SK-N-SH (cell line): Measurements from ENCODE around the gene CST9. TPM values are rescaled to one million over a fixed set of nuclear protein-coding genes. Genes with fewer than 3 reads are reported as not detected.
A peak's percentile ranks its signal among the peaks of the same experiment; 100 is the strongest.
"Not testable (repeated sequence)": the region's sequence is repeated elsewhere in the genome, so short reads cannot be mapped to it uniquely, and the experiment has no call there.

ENCODE experiments used
- CTCF ChIA-PET: fragments of 300-600, 350-600 bp; formaldehyde crosslinking; extraction: SDS; loops from one replicate; lab custom pipeline; 2021; lab: Yijun Ruan, JAX
- POLR2A ChIA-PET: fragments of 350-600 bp; sonication (Branson Sonifier 250); formaldehyde crosslinking; extraction: SDS; loops from one replicate; lab custom pipeline; 2020; ENCODE audit warnings: antibody characterized with exemption, inconsistent platforms; lab: Yijun Ruan, JAX
- DNase-seq: peaks from one replicate; pipeline ENCODE4 v3.0.0; 2012
- H2AFZ ChIP-seq: fragments of 200-600 bp; sonication (generic); 2 replicates; pipeline ENCODE4 v1.8.1; 2016; ENCODE audit warnings: antibody characterized with exemption, mild to moderate bottlenecking, low read depth
- H3F3A ChIP-seq: fragments of 200-600 bp; sonication (generic); replicated peaks from 2 replicates; pipeline ENCODE3; 2016; ENCODE audit warnings: antibody characterized with exemption, mild to moderate bottlenecking; ENCODE audit not compliant: insufficient read depth
- H3K27ac ChIP-seq, 2 experiments: fragments of 200-500 bp in 1 of 2; fragments of 200-600 bp in 1 of 2; sonication (Bioruptor generic) in 1 of 2; sonication (generic), shearing (Covaris generic) in 1 of 2; 2 replicates each; pipeline versions ENCODE4 v1.5.1 to v1.6.1; 2014 to 2016; ENCODE audit warnings: low read depth in 2 of 2, inconsistent platforms in 1 of 2, low read length in 1 of 2, mild to moderate bottlenecking in 1 of 2, mixed read lengths in 1 of 2
- H3K27me3 ChIP-seq: fragments of 200-600 bp; sonication (generic), shearing (Covaris generic); 2 replicates; pipeline ENCODE4 v1.6.1; 2016; ENCODE audit warnings: mixed run types; ENCODE audit not compliant: insufficient read depth
- H3K36me3 ChIP-seq, 2 experiments: fragments of 200-500 bp in 1 of 2; fragments of 200-600 bp in 1 of 2; sonication (Bioruptor generic) in 1 of 2; sonication (generic) in 1 of 2; replicated peaks in 1 of 2; 2 replicates each; pipeline versions ENCODE3 to v1.5.1; 2014 to 2016; ENCODE audit warnings: low read length in 1 of 2, mild to moderate bottlenecking in 1 of 2; ENCODE audit not compliant: insufficient read depth in 2 of 2, control insufficient read depth in 1 of 2
- H3K4me1 ChIP-seq, 2 experiments: fragments of 200-500 bp in 1 of 2; fragments of 200-600 bp in 1 of 2; sonication (Bioruptor generic) in 1 of 2; sonication (generic), shearing (Covaris generic) in 1 of 2; 2 replicates each; pipeline versions ENCODE4 v1.5.1 to v1.6.1; 2014 to 2016; ENCODE audit warnings: low read depth in 1 of 2, low read length in 1 of 2, mixed run types in 1 of 2; ENCODE audit not compliant: insufficient read depth in 2 of 2, control insufficient read depth in 1 of 2
- H3K4me2 ChIP-seq: fragments of 200-600 bp; sonication (generic), shearing (Covaris generic); 2 replicates; pipeline ENCODE4 v1.6.1; 2017; ENCODE audit warnings: mixed run types
- H3K4me3 ChIP-seq, 2 experiments: fragments of 200-500 bp in 1 of 2; fragments of 200-600 bp in 1 of 2; sonication (Bioruptor generic) in 1 of 2; sonication (generic), shearing (Covaris generic) in 1 of 2; 2 replicates each; pipeline versions ENCODE4 v1.5.1 to v1.8.1; 2014 to 2016; ENCODE audit warnings: low read depth in 2 of 2, inconsistent platforms in 1 of 2, low read length in 1 of 2, mild to moderate bottlenecking in 1 of 2, mixed read lengths in 1 of 2, moderate library complexity in 1 of 2
- H3K79me2 ChIP-seq: fragments of 200-600 bp; sonication (generic); 2 replicates; pipeline ENCODE4 v1.8.1; 2017; ENCODE audit warnings: mild to moderate bottlenecking; ENCODE audit not compliant: insufficient read depth
- H3K9ac ChIP-seq: fragments of 200-600 bp; sonication (generic); 2 replicates; pipeline ENCODE4 v1.6.1; 2017; ENCODE audit warnings: mixed run types
- H3K9me2 ChIP-seq: fragments of 200-600 bp; sonication (generic); 2 replicates; pipeline ENCODE4 v1.6.1; 2017; ENCODE audit warnings: mixed run types
- H3K9me3 ChIP-seq: fragments of 200-600 bp; sonication (generic); 2 replicates; pipeline ENCODE4 v1.6.1; 2017; ENCODE audit warnings: mixed run types, mild to moderate bottlenecking, moderate library complexity
- H4K20me1 ChIP-seq: fragments of 200-600 bp; sonication (generic); 2 replicates; pipeline ENCODE4 v1.6.1; 2017; ENCODE audit warnings: mild to moderate bottlenecking, mixed run types; ENCODE audit not compliant: insufficient read depth
- CHD2 ChIP-seq: fragments of 150-350 bp; IDR thresholded peaks from 2 replicates; pipeline ENCODE4 v1.6.1; 2018; ENCODE audit warnings: low read length; ENCODE audit not compliant: partially characterized antibody
- ELF1 ChIP-seq: IDR thresholded peaks from 2 replicates; pipeline ENCODE4 v1.4.0; 2012
- FOSL2 ChIP-seq: IDR thresholded peaks from 2 replicates; pipeline ENCODE4 v1.4.0; 2012; ENCODE audit warnings: low read depth, mild to moderate bottlenecking, moderate library complexity, borderline replicate concordance
- FOXJ3 ChIP-seq: sonication (generic); formaldehyde crosslinking; IDR thresholded peaks from 2 replicates; pipeline ENCODE4 v1.5.1; 2020; ENCODE audit warnings: mild to moderate bottlenecking, missing genetic modification reagents
- GABPA ChIP-seq: IDR thresholded peaks from 2 replicates; pipeline ENCODE4 v1.4.0; 2012; ENCODE audit warnings: low read depth, mild to moderate bottlenecking
- JUND ChIP-seq: IDR thresholded peaks from 2 replicates; pipeline ENCODE4 v1.4.0; 2012
- MEF2A ChIP-seq: IDR thresholded peaks from 2 replicates; pipeline ENCODE4 v1.4.0; 2012; ENCODE audit warnings: low read depth, borderline replicate concordance
- NFIC ChIP-seq: IDR thresholded peaks from 2 replicates; pipeline ENCODE4 v1.4.0; 2012; ENCODE audit warnings: borderline replicate concordance
- NRF1 ChIP-seq: IDR thresholded peaks from 2 replicates; pipeline ENCODE4 v1.6.1; 2012; ENCODE audit warnings: low read depth, mild to moderate bottlenecking, low read length
- RAD21 ChIP-seq: IDR thresholded peaks from 2 replicates; pipeline ENCODE4 v1.6.1; 2012; ENCODE audit warnings: mild to moderate bottlenecking, low read length
- REST ChIP-seq: IDR thresholded peaks from 2 replicates; pipeline ENCODE4 v1.6.1; 2012; ENCODE audit warnings: mild to moderate bottlenecking, low read depth, low read length, moderate library complexity
- RFX5 ChIP-seq: IDR thresholded peaks from 2 replicates; pipeline ENCODE4 v1.6.1; 2012; ENCODE audit warnings: mild to moderate bottlenecking, improper control_type of control experiment, low read length
- SMC3 ChIP-seq: IDR thresholded peaks from 2 replicates; pipeline ENCODE4 v1.6.1; 2012; ENCODE audit warnings: low read depth, low read length, improper control_type of control experiment
- TAF1 ChIP-seq: IDR thresholded peaks from 2 replicates; pipeline ENCODE4 v1.6.1; 2012; ENCODE audit warnings: low read depth, mild to moderate bottlenecking, low read length, moderate library complexity, borderline replicate concordance
- TEAD4 ChIP-seq: IDR thresholded peaks from 2 replicates; pipeline ENCODE4 v1.4.0; 2012; ENCODE audit warnings: mild to moderate bottlenecking, borderline replicate concordance; ENCODE audit not compliant: insufficient read depth
- YY1 ChIP-seq: IDR thresholded peaks from 2 replicates; pipeline ENCODE4 v1.4.0; 2012; ENCODE audit warnings: low read depth, mild to moderate bottlenecking
- WGBS: methylation state at CpG from one replicate; pipeline ENCODE4 v1.1.6; 2017; ENCODE audit warnings: low lambda C conversion rate; 5-methylcytosine and 5-hydroxymethylcytosine counted together
- polyA plus RNA-seq, 3 experiments: library from polyadenylated mRNA; depleted of rRNA; stranded (reverse); fragments of >200 nt; gene quantifications; 2 replicates each; pipeline ENCODE4 v1.2.3, GENCODE V29; 2012
- TF ChIP-seq, protein P1 (sequence below): fragments of 150-350 bp; IDR thresholded peaks from 2 replicates; pipeline ENCODE4 v1.6.1; 2016; ENCODE audit warnings: mild to moderate bottlenecking, low read depth, low read length
- TF ChIP-seq, protein P2 (sequence below): fragments of 200-600 bp; sonication (generic); IDR thresholded peaks from 2 replicates; pipeline ENCODE4 v1.6.1; 2017; ENCODE audit warnings: antibody characterized with exemption, mild to moderate bottlenecking, moderate library complexity

CST9 gene
- polyA plus RNA-seq, 1 of the 3 experiments (the other 2 are of a cell fraction): not detected

GRCh38 chr20:23636182-23636907, 30.6 kb upstream of the CST9 start:
- CTCF ChIA-PET: no interaction called here
- DNase-seq: no peak
- Histone ChIP-seq H3K36me3 (peaks cover 0 to 13% of the 10 kb centered on the region in 2 experiments), H3K4me3 (peak overlapping the region; percentile 87 to 96), H2AFZ (no peak overlapping the region), H3K9me3 (no peaks in the 10 kb centered on the region), H3K9me2 (no peaks in the 10 kb centered on the region), H3K27ac (no peak overlapping the region), H4K20me1 (peaks cover 7% of the 10 kb centered on the region; the same call in 1 of the 2 replicates), H3K27me3 (no peaks in the 10 kb centered on the region), H3K79me2 (peaks cover 22% of the 10 kb centered on the region), H3K4me2 (peak overlapping the region; percentile 98)
- WGBS: 93% methylated on average over 11 of the region's 19 CpGs
- TF ChIP-seq MEF2A (no peak), RAD21 (no peak), NRF1 (no peak), NFIC (no peak), FOSL2 (no peak), SMC3 (no peak), JUND (no peak), RFX5 (no peak), GABPA (no peak), REST (no peak), TAF1 (no peak), CHD2 (no peak), YY1 (no peak), TEAD4 (no peak), ELF1 (no peak), FOXJ3 (CRISPR knock-in tag) (no peak)
- TF ChIP-seq, protein P1, sequence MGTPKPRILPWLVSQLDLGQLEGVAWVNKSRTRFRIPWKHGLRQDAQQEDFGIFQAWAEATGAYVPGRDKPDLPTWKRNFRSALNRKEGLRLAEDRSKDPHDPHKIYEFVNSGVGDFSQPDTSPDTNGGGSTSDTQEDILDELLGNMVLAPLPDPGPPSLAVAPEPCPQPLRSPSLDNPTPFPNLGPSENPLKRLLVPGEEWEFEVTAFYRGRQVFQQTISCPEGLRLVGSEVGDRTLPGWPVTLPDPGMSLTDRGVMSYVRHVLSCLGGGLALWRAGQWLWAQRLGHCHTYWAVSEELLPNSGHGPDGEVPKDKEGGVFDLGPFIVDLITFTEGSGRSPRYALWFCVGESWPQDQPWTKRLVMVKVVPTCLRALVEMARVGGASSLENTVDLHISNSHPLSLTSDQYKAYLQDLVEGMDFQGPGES: no peak
- TF ChIP-seq, protein P2, sequence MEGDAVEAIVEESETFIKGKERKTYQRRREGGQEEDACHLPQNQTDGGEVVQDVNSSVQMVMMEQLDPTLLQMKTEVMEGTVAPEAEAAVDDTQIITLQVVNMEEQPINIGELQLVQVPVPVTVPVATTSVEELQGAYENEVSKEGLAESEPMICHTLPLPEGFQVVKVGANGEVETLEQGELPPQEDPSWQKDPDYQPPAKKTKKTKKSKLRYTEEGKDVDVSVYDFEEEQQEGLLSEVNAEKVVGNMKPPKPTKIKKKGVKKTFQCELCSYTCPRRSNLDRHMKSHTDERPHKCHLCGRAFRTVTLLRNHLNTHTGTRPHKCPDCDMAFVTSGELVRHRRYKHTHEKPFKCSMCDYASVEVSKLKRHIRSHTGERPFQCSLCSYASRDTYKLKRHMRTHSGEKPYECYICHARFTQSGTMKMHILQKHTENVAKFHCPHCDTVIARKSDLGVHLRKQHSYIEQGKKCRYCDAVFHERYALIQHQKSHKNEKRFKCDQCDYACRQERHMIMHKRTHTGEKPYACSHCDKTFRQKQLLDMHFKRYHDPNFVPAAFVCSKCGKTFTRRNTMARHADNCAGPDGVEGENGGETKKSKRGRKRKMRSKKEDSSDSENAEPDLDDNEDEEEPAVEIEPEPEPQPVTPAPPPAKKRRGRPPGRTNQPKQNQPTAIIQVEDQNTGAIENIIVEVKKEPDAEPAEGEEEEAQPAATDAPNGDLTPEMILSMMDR: no peak
- TF ChIP-seq, all 33 proteins: peak for 0
- POLR2A ChIA-PET: no interaction called here
- Histone ChIP-seq H3K4me1 (peaks cover 4 to 10% of the 10 kb centered on the region in 2 experiments; a peak in 1 of 4 replicates), H3K9ac (peak overlapping the region; percentile 92), H3F3A (no peaks in the 10 kb centered on the region)

GRCh38 chr20:23635768-23636090, 30.0 kb upstream of the CST9 start:
- H2AFZ ChIP-seq, H3K9ac ChIP-seq, H4K20me1 ChIP-seq, H3K9me2 ChIP-seq, H3K9me3 ChIP-seq, H3K27me3 ChIP-seq, DNase-seq, H3F3A ChIP-seq, POLR2A ChIA-PET, CTCF ChIA-PET, H3K27ac ChIP-seq, H3K4me3 ChIP-seq: not testable (repeated sequence)
- H3K4me1 ChIP-seq: peaks cover 4 to 10% of the 10 kb centered on the region in 2 experiments; a peak in 1 of 4 replicates
- peak overlapping the region; percentile 98; the same call in 1 of the 2 replicates for H3K4me2 ChIP-seq
- WGBS: 81% methylated on average over 2 of the region's 2 CpGs
- H3K79me2 ChIP-seq: peaks cover 22% of the 10 kb centered on the region
- peaks cover 0 to 13% of the 10 kb centered on the region in 2 experiments for H3K36me3 ChIP-seq
